ENCODE measurements around the gene ARHGAP8.

ARHGAP8 gene

DNA sequence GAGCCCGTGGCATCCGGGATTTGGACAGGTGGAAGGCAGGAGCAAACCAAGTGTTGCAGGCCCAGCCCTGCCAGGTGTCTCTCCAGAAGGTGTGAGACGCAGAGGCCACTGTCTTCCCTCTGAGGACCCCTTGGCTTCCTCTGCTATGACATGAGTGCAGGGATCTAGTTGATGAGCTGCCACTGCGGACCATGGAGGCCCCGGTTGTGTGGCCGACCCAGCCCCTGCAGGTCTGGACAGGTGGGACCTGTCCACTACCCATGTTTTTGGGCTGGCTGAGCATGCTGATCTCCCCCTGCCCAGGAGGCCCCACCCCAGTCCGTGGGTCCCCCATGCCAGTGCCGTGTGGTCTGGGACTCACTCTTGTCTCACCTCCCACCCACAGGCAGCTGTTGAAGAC is 27.5 kb upstream of the ARHGAP8 start:
- no peak for DNase-seq (ENCODE audit: low read depth in 2 of 3, low spot score in 1 of 3)

DNA sequence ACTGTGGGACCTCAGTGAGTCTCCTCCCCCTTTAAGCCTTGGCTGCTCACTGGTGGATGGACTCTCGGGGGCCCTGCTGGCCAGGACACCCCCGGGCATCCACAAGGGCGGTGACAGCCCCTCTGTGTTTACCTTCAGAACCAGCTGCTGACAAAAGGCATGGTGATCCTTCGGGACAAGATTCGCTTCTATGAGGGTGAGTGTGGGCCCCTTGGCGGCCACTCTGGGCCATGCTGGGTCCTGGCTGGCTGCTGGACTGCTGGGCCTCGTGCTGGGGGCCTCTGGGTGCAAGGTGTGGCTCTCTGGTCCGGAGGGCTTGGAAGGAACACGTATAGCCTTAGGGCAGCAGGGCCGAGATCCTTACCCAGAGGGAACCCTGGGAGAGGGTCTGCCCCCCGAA is 25.9 kb upstream of the ARHGAP8 start:
- DNase-seq (ENCODE audit: low read depth in 2 of 3, low spot score in 1 of 3): no peak

DNA sequence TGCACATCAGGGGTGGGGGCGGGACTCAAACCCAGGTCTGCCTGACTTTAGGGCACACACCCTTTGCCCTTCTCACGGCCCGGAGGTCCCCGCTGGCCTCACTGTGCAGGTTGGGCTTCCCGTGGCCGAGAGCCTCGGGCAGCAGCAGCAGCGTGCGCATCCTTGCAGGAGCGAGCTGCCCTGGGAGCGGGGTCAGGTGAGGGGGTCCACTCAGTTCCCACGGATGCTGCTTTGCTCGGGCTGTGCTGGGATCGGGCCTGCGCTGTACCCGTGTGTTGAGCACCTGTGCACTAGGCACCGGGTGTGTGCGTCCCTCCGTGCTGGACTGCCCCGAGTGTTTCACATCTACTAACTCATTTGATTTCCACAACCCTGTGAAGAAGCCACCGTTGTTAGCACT is 25.2 kb upstream of the ARHGAP8 start:
- no peak for DNase-seq (ENCODE audit: low read depth in 2 of 3, low spot score in 1 of 3)

DNA sequence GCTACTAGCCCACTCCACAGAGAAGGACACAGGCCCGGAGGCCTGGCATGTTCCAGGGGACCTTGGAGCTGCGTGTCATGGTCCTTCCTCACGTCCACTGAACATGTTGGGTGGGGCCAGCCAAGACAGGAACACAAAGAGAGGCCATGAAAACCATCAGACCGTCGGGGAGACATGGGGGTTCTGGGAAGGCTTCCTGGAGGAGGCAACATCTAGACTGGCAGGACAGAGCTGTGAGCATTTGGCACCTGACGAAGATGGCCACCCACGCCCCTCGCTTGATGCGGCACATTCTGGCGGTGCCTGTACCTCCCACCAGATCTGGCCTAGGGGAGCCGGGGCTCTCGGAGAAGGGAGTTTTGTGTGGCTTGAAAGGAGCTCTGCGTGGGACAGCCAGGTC is 24.7 kb upstream of the ARHGAP8 start:
- no peak for DNase-seq (ENCODE audit: low read depth in 2 of 3, low spot score in 1 of 3)

DNA sequence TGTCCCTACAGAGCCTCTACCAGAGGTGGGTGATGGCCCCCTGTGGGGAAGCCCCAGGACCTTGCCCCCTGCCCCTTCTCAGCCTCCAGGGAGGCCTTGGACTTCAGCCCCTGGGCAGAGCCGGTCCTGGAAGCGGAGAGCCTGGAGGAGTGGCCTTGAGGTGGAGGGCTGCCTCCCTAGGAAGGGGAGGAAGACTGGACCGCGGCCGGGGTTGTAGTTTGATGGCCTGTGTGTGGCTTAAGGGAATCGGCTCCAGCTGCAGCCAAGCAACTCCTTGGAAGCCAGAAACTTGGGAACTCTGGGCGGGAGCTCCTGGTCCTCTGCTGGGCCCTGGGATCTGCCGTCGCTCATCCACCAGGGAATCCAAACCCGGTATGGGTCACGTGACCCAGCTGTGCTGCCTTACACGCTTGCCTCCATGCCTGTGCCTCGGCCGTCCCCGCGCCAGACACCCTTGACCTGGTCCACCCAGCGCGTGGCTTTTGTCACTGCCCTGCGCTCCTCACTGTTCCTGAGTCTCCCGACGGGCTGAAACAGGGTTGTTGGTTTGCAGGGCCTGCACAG is 23.5 kb upstream of the ARHGAP8 start:
- DNase-seq (ENCODE audit: low read depth in 2 of 3, low spot score in 1 of 3): no peak

DNA sequence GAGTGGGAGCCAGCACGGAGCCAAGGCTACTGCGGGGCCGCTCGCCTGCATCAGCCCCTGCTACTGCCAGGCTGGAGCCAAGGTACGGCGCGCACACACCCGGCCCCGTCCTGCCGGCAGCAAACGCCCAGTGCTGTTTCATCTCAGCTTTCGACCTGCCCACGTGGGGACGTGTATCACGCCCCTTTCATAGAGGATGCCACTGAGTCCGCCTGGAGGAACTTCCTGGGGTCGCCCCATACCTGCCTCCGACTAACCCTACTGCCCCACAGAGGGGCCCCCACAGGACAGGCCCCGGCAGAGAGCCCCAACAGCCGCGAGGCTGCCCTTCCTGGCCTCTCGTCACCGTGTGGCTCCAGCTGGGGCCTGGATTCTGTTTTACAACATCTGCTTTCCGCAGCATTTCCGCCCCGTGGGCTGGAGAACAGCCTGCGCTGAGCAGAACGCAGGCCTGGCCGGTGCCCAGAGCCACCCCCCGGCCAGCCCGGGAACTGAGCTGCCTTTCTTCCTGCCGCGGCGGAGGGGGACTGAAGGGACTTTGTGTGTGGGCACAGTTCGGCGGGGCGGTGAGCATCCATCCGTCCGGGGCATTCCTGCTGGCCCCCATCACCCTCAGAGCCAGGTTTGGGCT is 22.9 kb upstream of the ARHGAP8 start:
- DNase-seq (ENCODE audit: low read depth in 2 of 3, low spot score in 1 of 3): no peak

DNA sequence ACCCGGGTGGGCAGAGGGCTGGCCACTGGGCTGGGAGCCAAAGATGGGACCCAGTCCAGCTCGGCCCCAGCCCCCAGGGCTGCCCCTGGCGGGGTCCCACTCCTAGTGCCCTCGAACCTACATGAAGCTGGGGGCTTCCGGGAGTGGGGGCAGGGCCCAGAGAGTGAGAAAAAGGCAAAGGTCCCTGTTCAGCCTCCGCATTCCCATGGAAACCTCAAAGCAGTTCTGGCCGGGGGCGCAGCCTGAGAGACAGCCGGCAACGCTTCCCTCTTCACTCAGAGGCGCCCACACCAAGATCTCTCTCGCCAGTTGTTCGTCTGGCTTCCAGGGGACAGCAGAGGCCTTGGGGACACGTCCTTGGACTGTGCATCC is 22.4 kb upstream of the ARHGAP8 start:
- no peak for DNase-seq (ENCODE audit: low read depth in 2 of 3, low spot score in 1 of 3)

DNA sequence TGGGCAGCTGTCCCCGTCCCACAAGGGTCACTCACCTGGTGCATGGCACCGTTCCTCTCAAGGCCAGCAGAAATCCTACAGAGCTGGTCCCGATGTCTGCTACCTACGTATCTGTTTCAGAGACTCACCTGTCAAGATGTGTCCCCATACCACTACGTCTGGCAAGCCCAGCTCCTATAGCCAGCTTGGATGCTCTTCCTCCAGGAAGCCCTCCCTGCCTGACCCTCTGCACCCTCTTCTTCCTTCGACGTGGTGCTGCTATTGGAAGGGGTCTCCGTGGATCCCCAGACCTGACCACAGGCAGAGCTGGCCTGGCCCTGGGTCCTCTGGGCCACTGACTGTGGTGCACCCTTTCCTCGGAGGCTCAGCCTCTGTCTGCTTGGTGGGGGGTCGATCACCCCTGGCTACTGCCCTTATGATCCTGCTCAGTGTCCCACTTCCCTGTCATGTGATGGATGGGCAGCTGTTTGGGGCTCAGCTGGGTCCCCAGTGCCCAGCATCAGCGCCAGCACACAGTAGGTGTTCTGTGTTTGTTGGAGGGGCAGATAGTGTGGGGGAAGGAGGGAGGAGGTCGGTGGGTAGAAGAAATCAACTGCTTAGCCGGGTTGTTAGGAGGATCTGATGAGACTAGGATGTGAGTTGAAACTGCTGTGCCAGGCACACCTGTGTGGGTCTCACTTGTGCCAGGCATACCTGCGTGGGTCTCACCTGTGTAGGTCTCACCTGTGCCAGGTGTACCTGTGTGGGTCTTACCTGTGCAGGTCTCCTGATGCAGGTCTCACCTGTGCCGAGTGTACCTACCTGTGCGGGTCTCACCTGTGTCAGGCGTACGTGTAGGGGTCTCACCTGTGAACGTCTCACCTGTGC is 21.7 kb upstream of the ARHGAP8 start:
- DNase-seq (ENCODE audit: low read depth in 2 of 3, low spot score in 1 of 3): no peak

DNA sequence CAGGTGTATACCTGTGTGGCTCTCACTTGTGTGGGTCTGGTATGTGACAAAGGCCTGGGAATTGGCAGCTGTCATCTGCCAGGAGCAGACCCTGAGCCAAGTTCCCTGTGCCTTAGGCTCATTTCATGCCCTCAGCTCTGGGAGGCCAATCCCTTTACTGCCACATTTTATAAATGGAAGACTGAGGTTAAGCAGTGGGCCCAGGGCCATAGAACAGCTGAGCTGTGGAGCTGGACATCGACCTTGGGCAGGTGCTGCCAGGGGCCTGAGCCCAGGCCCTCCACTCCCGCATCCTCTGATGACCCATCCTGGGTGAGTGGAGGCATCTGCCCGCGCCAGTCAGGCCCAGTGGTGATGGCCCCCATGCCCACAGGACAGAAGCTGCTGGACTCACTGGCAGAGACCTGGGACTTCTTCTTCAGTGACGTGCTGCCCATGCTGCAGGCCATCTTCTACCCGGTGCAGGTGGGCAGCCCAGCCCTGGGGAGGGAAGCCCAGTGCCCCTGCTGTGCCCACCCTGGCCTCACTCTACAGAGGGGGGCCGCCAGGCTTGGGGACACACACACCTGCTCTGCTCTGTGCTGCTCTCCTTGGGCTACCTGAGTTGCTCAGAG is 20.9 kb upstream of the ARHGAP8 start:
- no peak for DNase-seq (ENCODE audit: low read depth in 2 of 3, low spot score in 1 of 3)

DNA sequence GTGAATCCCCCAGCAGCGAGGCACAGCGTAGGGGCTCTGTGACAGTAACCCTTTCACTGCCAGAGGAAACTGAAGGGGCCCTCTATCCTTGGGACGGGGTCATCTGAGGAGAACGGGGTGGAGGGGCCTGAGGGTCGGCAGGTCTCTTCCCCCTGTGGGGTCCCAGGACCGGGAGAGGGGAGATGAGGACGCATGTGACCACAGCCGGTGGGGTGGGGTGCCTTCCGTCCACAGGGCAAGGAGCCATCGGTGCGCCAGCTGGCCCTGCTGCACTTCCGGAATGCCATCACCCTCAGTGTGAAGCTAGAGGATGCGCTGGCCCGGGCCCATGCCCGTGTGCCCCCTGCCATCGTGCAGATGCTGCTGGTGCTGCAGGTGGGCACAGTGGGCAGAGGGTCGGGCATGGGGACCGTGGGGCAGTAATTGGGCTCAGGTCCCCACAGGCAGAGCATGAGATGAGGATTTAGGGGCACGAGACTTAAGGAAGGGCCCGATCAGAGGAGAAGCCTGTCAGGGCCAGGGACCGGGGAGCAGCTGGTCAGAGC is 20.3 kb upstream of the ARHGAP8 start:
- no peak for DNase-seq (ENCODE audit: low read depth in 2 of 3, low spot score in 1 of 3)

DNA sequence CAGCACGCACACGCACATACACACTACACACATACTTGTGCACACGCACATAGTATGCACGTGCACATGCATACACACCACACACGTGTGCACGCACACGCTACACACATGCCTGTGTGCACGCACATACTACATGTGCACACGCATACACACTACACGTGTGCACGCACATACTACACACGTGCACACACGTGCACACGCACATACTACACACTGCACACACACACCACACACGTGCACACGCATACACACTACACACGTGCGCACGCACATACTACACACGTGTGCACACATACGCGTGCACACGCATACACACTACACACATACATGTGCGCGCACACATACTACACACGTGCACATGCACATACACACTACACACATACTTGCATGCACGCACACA is 19.7 kb upstream of the ARHGAP8 start:
- no peak for DNase-seq (ENCODE audit: low read depth in 2 of 3, low spot score in 1 of 3)

DNA sequence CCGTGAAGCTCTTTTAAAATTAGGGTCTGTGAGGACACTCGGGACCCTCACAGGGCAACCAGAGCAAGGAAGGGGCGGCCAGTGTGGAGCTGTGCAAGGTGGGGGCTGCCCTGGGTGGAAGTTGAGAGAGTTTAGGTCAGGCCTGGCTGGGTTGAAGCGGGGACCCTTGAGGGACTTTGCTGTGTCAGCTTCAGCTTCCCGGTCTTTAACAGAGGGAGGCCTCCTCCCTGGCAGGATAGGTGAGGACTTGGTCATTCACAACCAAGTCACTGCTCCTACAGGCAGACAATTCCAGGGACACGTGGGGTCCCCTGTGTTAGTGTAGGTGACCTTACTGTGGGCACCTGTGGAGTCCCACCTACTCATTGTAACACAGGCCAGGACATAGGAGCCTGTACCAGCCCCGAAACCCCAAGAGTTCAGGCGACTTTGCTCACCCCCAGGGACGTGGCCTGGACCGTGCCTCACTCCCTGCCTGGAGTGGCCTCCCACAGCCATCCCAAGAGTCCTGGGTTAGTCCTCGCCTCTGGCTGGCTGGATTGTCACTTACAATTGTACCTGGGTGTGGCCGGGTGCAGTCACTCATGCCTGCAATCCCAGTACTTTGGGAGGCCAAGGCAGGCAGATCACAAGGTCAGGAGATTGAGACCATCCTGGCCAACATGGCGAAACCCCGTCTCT is 18.8 kb upstream of the ARHGAP8 start:
- DNase-seq (ENCODE audit: low read depth in 2 of 3, low spot score in 1 of 3): no peak

DNA sequence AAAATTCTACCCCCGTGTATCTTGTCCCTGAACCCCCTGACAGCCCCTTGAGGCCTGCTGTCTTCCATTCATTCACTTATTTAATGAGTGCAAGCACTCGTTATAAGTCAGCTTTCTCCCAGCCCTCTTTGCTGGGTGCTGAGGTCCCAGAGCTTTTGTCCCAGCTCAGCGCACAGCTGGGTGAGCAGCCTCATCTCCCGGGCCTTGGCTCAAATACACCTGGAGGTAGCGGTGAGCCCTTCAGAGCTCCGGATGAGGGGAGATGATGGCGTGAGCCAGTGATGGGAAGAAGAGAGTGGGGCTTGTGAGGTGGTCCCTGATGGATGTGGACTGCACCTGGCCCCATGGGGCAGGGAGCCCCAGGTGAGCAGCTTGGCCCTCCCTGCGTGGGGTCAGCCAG is 18.1 kb upstream of the ARHGAP8 start:
- DNase-seq (ENCODE audit: low read depth in 2 of 3, low spot score in 1 of 3): no peak

DNA sequence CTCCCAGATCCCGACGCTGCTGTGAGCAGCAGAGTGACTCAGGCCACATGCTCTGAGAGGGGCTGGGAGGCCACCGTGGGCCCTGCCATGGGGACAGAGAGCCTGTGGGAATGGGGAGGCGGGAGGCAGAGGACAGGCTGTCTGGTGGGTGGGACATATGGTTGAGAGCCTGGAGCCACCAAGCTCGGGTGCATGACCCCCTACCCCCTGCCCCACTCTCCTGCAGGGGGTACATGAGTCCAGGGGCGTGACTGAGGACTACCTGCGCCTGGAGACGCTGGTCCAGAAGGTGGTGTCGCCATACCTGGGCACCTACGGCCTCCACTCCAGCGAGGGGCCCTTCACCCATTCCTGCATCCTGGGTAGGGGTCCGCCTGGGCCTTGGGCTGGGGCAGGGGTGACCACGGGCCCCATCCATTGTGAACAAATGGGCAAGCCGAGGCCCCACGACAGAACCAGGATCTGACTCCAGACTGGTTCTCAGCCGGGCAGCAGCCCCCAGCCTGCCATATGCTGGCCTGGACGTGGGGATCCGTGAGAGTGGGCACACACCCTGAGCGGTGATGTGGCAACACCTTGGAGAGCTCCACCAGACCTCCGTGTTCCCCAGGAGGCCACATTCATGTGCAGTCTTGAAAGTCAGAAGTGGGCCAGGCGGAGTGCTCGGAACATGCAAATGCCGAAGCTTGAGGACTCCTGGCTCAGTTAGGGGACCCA is 17.4 kb upstream of the ARHGAP8 start:
- DNase-seq (ENCODE audit: low read depth in 2 of 3, low spot score in 1 of 3): no peak

DNA sequence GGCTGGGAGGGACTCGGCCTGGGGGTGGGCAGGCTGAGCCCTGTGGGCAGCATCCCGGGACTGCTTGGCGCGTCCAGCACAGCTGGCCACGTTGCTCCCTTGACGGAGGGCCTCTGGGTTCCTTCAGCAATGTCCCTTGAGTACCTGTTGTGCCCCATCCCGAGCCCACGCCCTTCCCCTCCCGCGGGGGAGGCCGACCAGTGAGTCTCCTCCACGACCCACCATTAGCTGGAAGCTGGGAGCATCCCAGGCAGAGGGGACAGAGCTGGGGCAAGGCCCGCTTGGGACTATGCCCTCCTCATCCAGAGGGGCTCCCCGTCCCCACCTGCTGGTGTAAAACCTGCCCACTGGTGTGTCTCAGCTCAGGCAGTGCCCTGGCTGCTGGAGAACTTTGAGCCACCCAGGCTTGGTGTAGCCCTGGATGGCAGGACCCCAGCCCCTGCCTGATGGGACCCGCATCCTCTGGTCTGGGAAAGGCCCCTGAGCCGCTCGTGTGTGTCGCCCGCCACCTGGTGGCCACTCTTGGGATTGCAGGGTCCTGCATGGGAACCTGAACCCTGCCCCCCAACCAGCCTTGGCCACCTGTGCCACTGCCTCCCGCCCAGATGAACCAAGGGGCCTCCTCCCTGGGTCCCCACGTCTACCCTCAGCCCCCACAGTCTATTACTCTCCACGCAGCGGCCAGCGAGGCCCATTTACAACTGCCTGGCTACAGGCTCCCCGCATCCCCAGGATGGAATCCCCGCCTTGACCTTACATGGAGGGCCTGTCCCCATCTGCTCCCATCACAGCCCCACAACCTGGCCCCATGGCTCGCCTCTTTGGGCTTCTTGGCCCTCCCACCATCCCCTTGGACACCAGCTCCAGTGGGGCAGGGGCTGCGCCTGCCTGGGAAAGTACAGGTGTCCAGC is 16.6 kb upstream of the ARHGAP8 start:
- peak; percentile 66 to 88 (median 78) for DNase-seq (ENCODE audit: low read depth in 2 of 3, low spot score in 1 of 3)

DNA sequence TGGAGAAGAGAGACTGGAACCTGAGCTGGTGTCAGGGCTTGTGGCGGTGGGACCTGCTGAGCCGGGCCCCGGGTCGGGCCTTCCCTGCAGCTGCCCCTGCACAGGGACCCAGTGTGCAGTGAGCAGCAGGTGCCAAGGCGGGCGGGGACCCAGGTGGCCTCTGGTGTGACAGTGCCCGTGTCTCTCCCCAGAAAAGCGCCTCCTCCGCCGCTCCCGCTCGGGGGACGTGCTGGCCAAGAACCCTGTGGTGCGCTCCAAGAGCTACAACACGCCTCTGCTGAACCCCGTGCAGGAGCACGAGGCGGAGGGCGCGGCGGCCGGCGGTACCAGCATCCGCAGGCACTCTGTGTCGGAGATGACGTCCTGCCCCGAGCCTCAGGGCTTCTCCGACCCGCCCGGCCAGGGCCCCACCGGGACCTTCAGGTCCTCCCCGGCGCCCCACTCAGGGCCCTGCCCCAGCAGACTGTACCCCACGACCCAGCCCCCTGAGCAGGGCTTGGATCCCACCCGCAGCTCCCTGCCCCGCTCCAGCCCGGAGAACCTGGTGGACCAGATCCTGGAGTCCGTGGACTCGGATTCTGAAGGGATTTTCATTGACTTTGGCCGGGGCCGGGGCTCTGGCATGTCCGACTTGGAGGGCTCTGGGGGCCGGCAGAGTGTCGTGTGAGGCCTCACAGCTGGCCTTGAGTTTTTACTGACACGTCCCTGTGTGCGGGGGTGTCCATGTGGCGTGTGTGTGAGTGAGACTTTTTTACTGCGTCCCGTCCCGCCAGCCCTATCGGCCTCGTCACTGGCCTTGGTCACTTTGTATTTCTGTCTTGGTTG is 15.6 kb upstream of the ARHGAP8 start:
- DNase-seq (ENCODE audit: low read depth in 2 of 3, low spot score in 1 of 3): no peak

DNA sequence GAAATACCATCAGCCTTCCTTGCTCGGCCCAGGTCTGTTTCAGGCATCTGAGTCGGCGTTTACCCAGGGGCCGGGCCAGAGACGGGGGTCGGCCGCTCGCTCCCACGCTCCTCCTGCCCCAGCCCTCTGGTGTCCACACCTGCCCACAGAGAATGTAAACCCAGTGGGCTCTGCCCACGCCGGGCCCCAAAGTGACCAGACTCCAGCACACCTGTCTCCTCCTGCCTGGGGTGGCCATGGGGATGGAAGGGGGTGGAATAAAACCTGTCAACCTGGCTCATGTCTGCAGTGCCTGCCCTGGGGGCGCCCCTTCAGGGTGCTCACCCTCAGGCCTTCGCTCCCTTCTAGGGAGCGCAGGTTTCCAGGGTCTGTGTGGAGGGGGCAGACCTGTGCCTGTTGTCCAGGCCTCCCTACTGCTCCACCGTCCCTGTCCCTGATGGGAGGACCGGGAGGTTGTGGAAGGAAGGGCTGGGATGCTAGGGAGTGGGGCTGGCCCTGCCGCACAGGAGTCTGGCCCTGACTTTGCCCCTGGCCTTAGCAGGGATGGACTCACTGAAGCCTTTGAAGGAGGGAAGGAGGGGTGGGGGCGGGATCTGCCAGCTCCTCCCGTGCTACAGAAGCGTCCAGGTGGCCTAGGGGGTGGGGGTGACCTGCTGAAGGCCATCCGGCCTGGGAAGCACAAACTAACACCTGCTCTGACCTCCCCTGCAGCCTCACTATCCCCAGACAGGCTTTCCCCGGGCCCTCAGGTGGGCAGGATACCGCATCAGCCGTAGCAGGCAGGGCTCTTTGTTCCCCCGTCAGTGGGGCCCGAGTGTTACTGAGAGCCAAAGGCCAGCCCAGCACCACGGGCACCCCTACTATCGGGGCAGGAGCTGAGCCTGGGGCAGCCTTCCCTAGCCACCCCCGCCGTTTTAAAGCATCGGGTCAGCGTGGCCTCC is 14.7 kb upstream of the ARHGAP8 start:
- no peak for DNase-seq (ENCODE audit: low read depth in 2 of 3, low spot score in 1 of 3)

DNA sequence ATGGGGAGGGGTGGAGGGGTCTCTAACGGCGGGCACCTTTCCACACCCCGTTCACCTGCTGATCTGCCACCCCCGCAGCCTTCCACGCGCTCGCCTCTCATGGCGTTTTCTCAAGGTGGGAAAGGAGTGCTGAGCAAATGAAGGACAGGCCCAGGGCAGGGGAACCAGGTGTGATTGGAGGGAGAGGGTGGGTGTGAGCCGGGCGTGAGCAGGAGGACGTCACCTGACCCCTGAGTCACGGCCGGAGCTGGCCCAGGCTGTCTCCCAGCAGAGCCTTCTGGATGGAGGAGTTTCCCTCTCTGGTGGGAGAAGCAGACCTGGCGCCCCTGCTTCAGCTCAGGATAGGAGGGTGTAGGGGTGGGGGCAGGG is 14.0 kb upstream of the ARHGAP8 start:
- DNase-seq (ENCODE audit: low read depth in 2 of 3, low spot score in 1 of 3): no peak

Data from stimulated activated CD4-positive, alpha-beta T cell treated with anti-CD3 and anti-CD28 coated beads, Interleukin-12 subunit alpha, Interleukin-12 subunit beta, amount 100 ng/mL, for 48 hours (primary cell).